HG02623 (cell line): ENCODE data around the gene METTL2B.
A peak's percentile ranks its signal among the peaks of the same experiment; 100 is the strongest.

Experiments
- ATAC-seq: cut with Tn5 transposase; IDR thresholded peaks from one replicate; pipeline ENCODE4 v1.9.1; 2021; ENCODE audit warnings: moderate library complexity; ENCODE audit not compliant: unreplicated experiment

Gene METTL2B

GRCh38 chr7:128476402-128477335 is at the start of gene METTL2B:
TSS of gene METTL2B (plus strand) at chr7:128476748. CDS start at chr7:128476766, 18 bp downstream.
- ATAC-seq, result peak; percentile 96

- ATAC-seq, result no peak
Measured at GRCh38 chr7:128427289-128427891, 49.2 kb upstream of the METTL2B start.

DNA sequence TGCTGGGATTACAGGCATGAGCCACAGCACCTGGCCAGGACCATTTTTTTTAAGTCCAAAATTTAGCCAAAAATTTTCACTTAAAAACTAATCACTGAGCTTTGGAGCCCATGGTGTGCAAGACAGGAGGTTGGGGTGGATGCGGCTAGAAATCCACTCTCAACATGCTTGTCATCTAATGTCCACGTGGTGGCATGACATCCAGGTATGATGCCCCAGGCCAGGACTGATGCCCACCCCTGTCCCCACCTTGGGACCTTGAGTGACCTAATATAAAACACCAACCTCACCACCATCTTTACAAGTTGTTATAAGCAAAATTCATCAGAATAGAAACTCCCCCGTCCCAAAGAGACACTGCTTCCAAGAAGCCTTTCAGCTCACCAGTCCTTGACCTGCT is 46.3 kb upstream of the METTL2B start:
- ATAC-seq, result no peak

DNA sequence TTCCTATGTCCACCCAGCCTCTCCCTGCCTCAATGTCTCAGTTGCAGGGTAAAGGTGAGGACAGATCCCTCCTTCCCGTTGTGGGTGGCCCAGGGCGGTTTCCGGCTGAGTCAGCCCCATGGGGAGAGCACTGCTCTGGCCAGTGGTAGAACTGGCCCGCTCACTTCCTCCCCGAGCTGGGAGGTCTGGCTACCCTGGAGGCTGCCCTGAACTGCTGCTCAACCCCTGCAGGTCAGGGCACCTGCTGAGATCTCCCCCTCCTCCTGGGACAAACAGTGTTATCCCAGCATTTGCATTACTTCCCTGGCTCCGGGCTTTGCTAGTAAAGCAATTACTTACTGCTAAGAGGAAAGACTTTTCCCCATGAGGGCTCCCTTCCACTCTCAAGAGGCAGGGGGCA is 45.3 kb upstream of the METTL2B start:
- ATAC-seq, result no peak

DNA sequence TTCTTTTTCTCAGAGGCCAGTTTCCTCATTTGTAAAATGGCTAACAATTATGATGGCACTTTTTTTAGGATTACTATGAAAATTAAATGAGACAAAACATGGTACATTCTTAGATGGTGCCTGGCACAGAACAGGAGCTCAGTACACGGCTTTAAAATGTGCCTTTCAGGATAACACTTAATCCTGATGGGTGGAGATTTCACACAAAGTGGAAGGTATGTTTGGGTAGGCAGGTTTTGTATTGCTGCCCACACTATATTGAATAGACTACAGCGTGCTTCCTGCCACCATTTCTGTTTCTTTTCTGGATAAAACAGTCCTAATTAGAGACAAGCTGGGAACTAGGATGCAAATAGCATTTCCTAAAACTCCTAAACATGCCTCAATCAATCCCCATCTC is 44.8 kb upstream of the METTL2B start:
- no peak for ATAC-seq

GRCh38 chr7:128434413-128435326 is 41.9 kb upstream of the METTL2B start:
- no peak for ATAC-seq

DNA sequence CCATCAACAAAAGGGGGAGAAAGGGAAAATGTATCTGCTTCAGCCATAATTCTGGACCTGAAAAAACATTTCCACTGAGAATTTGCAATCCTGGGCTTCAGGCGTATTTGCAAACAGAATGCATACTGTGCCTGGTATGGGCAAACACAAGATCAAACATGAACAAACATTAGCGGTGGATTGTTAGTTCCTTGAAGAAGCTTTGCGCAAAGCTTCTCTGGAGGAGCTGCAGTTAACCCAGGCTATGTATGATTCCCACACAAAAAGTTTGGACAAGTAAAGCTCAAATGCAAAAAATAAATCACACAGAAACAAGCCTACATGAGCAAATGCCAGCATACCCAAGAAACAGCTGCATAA is 41.2 kb upstream of the METTL2B start:
- no peak for ATAC-seq

DNA sequence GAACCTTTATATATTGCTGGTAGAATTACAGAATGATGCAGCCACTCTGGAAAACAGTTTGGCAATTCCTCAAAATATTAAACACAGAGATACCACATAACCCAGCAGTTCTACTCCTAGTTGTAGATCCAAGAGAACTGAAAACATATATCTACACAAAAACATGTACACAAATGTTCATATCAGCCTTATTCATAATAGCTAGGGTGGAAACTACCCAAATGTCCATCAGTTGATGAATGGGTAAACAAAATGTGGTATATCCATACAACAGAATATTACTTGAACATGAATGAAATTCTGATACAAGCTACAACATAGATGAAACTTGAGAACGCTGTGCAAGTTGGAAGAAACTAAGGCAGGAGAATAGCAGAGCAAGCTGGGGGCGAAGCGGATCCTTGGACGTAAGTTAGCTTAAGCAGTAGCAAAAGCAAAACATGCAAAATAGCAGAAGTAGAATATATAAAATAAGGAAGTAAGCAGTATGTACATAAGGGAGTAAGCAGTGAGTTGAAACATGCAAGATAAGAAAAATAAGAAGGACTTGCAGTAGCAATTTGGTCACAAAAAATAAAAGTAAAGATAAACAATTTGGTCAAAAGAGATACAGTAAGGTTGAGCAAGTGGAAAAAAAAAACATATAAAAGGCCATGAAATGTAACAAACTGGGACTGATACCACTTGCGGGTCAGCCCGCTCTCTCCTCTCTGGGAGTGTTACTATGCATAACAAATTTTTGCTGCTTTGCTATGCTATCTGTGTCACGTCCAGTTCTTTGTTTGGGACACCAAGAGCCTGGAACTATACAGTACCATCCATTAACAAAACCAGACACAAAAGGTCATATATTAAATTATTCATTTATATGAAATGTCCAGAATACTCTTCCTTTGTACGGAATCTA is 38.9 kb upstream of the METTL2B start:
- ATAC-seq, result no peak

DNA sequence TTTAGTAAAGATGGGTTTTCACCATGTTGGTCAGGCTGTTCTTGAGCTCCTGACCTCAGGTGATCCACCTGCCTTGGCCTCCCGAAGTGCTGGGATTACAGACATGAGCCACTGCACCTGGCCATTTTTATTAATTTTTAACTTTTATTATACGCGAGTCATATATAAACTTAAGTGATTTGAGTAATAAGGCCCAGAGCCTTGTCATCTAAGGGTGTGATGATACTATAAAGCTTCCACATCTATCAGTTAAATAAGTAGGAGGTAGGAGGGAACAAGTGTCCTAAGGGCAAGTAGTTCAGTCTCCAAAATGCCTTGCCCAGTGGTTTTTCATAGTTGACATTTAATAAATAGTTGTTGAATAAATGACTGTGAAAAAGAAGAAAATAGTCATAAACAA is 34.2 kb upstream of the METTL2B start:
- no peak for ATAC-seq

DNA sequence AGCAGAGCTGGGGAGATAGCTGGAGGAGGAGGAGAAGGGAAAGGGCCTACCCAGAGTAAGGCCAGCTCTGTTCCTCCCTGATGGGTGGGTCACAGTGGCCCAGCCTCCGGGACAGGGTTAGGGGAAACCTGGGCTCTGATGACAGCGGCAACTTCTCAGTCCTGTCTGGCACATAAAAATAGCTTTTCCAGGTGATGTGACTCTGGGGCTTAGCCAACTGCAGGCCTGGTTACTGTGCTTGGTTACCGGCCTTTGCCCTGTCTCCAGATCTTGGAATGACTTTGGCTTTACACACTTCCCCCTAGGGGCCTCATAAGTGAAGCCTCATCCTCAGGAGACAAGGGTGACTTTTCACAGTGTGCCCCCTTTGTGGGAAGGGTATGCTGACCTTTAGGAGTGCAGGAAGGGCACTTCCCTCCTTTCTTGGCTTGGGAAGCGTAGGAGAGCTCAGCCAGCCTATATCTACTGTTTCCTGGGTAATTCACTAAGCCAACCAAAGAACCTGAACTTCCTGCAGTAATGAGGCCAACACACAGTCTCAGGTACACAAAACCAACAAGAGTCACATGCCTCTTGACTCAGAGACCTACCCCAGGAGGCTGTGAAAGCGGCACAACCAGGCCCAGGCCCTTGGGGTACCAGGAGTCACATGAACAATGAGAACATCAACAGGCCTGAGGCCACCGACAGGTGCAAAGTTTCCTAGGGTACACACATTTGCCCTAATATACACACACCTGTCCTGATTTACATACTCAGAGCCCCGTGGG is 32.5 kb upstream of the METTL2B start:
- no peak for ATAC-seq

DNA sequence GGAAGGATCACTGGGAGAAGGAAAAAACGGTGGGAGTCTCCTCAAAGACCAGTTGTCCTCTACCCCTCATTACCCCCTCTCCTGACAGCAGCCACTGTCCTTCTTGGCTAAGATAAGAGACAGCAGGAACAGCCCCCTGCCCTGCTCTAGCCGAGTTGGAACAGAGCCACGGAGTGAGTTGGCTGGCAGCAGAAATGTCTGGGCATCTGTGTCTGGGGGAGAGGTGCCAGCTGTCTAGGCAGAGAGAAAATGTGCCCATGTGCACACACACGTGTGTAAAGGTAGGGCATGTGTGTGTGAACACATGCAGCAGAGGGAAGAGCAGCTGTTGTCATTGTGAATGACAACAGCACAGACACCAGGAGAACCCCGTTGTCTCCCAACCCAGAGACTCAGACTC is 30.2 kb upstream of the METTL2B start:
- ATAC-seq, result no peak

DNA sequence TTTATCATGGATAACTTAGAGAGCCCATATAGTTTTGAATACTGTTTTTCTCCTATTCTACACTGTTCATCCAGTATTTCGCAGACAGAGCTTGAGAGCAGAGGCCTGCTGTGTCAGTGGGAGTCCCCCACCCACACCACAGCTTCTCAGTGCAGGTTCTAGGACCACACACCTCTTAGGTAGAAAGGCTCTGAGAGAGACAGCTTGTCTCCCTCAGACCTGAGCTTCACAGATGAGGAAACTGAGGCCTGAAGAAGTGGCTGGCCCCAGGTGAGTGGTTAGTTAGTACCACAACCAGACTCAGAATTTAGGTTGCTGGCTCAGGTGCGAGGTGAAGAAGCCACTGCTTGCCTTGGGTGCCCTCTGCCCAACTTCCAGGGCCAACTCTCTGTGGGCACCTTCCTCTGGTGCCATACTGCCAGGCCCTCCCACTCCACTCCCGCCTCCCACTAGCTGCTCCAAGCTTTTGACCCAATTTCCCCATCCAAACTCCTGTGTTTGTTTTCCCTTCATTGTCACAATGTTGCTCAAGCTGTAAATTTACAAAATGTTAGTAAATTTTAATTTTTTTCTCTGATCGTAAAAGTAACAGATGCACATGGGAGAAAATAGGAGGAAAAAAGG is 28.5 kb upstream of the METTL2B start:
- no peak for ATAC-seq

DNA sequence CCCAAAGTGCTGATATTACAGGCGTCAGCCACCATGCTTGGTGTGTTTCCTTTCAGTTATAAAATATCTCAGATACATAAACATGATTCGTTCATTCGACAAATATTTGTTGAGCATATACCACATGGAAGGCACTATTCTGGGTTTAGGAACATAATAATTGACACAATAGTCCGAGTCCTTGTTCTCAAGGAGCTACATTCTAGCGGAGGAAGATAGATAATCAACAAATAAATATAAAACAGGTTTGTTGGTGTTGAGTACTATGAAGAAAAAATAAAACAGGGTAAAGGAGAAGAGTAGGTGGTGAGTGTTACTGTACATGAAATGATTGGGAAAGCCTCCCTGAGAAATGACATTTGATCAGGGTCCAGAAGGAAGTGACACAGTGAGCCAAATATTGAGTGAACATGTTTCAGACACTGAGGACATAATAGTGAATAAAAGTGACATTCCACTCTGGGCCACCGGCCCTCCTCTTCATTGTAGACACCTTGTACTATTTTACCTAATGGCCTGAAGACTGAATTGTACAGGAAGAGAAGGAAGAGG is 27.7 kb upstream of the METTL2B start:
- no peak for ATAC-seq

- no peak for ATAC-seq
Measured at GRCh38 chr7:128450409-128450808, 26.1 kb upstream of the METTL2B start.

GRCh38 chr7:128450913-128451312 is 25.6 kb upstream of the METTL2B start:
- no peak for ATAC-seq

- no peak for ATAC-seq
Measured at GRCh38 chr7:128452552-128452951, 24.0 kb upstream of the METTL2B start.

- ATAC-seq, result no peak
Measured at GRCh38 chr7:128453836-128454804, 22.4 kb upstream of the METTL2B start.
